GM10248 (cell line): ENCODE measurements around the gene ARHGAP45.
"Not testable (repeated sequence)": the region's sequence is repeated elsewhere in the genome, so short reads cannot be mapped to it uniquely, and the experiment has no call there.

Experiments
- CTCF ChIA-PET: fragments of 300-600 bp; sonication (Branson Sonifier 250); formaldehyde crosslinking; extraction: SDS; loops from one replicate; lab custom pipeline; 2021; ENCODE audit warnings: antibody characterized with exemption; lab: Yijun Ruan, JAX
- POLR2A ChIA-PET: fragments of 350-650 bp; sonication (Branson Sonifier 250); formaldehyde crosslinking; extraction: SDS; loops from one replicate; lab custom pipeline; 2020; ENCODE audit warnings: antibody characterized with exemption; lab: Yijun Ruan, JAX
- DNase-seq: peaks from one replicate; pipeline ENCODE4 v3.0.0; 2012; ENCODE audit errors: extremely low spot score
- CTCF ChIP-seq: IDR thresholded peaks from 2 replicates; pipeline ENCODE4 v1.5.1; 2012; ENCODE audit warnings: mild to moderate bottlenecking, low read depth; ENCODE audit errors: extremely low read depth, missing control alignments, control extremely low read depth

The ARHGAP45 gene

DNA sequence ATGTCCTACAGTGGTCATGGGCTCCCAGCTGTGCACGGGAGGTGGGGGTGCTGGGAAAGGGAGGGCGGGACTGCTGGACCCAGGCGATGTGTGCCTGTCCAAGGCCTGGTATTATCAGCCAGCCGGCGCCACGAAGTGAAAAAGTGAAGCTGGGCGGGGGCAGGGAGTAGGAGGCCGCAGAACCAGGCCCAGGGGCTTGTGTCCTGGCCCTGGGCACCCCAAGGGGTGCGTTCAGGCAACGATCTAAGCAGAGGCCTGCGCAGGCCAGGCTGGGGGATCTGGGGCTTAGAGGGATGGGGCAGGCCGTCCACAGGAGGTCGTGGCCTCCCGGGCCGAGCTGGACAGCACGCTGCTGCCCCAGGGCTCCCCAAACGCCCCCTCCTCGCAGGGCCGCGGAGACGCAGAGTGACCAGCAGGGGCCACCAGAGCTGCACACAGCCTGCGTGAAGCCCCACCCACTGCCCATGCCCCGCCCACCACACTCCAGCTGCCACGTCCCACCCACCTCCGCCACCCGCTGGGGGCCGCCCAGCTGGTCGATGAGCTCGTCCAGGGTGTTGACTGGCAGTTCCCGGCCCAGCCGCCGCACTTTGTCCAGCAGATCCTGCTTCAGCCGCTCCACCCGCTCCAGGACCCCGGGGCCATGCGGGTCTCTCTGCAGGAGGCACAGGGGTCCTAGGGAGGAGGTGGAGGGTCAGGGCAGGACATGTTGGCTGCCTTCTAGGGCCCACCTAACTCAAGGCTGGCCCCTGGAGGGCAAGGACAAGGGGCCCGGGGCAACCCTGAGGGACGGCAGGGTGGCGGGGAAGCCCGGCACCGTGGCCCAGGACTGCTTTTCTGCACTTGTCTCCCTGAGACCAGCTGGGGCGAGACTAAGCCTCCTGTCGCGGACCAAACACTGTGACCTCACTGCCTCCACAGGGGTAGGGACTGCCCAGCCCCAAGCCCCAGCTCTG is 46.3 kb downstream of the ARHGAP45 start:
- peak; percentile 97 for DNase-seq
- CTCF ChIA-PET: interaction anchor here (0.7 to 4.0 kb wide), 41 partner anchors 10 to 339 kb away, joined by 3 to 45 read pairs (median 5); partner anchors contain the start of genes ABCA7, ARHGAP45, ATP5F1D and CBARP
- POLR2A ChIA-PET: no interaction called here
- peak; percentile 85 for TF ChIP-seq CTCF

- no peak for DNase-seq
- CTCF ChIA-PET: interaction anchor here (0.7 to 4.0 kb wide), 37 partner anchors 10 to 226 kb away, joined by 3 to 45 read pairs (median 5); partner anchors contain the start of genes ABCA7, ARHGAP45, ATP5F1D and CBARP
- POLR2A ChIA-PET: interaction anchor here (1.1 kb wide), 1 partner anchor 17 kb away, joined by 3 read pairs; no protein-coding TSS in a partner anchor
- no peak for TF ChIP-seq CTCF
Measured at GRCh38 chr19:1113986-1114483, 47.1 kb downstream of the ARHGAP45 start.

DNA sequence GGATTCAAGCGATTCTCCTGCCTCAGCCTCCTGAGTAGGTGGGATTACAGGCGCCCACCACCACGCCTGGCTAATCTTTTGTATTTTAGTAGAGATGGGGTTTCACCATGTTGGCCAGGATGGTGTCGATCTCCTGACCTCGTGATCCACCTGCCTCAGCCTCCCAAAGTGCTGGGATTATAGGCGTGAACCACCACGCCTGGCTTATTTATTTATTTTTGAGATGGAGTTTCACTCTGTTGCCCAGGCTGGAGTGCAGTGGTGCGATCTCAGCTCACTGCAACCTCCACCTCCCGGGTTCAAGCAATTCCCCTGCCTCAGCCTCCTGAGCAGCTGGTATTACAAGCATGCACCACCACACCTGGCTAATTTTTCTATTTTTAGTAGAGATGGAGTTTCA is 47.8 kb downstream of the ARHGAP45 start:
- ChIA-PET POLR2A (interaction anchor here (1.1 kb wide), 1 partner anchor 16 kb away, joined by 3 read pairs; no protein-coding TSS in a partner anchor), CTCF (interaction anchor here (1.7 to 2.5 kb wide), 3 partner anchors 9 to 104 kb away, joined by 5 to 45 read pairs (median 9); no protein-coding TSS in a partner anchor)
- DNase-seq: not testable (repeated sequence)

DNA sequence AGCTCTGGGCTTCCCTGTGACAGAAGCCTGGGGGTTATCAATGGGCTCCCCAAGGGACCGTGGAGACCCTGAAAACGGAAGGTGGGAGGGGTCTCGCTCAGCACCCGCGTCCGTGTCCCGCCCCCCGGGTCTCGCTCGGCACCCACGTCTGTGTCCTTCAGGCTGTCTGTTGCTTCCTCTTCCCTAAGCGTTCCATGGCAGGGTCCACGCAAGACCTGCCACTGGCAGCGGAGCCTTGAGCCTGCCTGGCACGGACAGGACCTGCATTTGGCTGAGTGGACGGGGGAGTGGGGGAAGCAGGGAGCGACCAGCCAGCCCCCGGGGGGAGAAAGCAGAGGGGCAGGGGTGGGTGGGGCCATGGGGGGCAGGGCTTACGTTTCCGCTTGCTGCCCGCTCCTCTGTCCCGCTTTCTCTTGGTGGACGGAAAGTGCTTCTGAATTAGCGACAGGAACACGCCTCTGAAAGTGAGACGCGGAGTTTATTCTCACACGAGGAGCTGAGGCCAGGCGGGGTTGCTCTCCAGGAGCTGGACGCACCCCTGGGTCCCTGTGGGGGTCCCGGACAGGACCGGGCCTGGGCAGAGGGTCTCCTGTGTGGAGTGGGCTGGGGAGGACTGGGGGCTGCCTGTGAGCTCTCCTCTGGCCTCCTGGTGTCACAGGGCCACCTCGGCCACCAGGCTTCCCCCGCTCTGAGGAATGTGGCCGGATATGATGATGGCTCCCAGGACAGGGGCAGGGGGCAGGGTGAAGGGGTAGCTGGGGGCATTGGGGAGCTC is 48.9 kb downstream of the ARHGAP45 start:
- TF ChIP-seq CTCF: no peak
- ChIA-PET CTCF (interaction anchor here (0.6 to 1.7 kb wide), 2 partner anchors 14 to 15 kb away, joined by 3 to 9 read pairs; no protein-coding TSS in a partner anchor), POLR2A (no interaction called here)
- no peak for DNase-seq

- TF ChIP-seq CTCF: no peak
- no peak for DNase-seq
- ChIA-PET POLR2A (no interaction called here), CTCF (interaction anchor here (0.6 to 1.4 kb wide), 2 partner anchors 14 kb away, joined by 3 read pairs; no protein-coding TSS in a partner anchor)
Measured at GRCh38 chr19:1116726-1117581, 50.0 kb downstream of the ARHGAP45 start.

GRCh38 chr19:1117654-1118053 is 50.7 kb downstream of the ARHGAP45 start:
- DNase-seq: no peak
- TF ChIP-seq CTCF: no peak
- POLR2A ChIA-PET: interaction anchor here (0.7 kb wide), 1 partner anchor 28 kb away, joined by 3 read pairs; no protein-coding TSS in a partner anchor
- CTCF ChIA-PET: interaction anchor here (1.4 kb wide), 1 partner anchor 13 kb away, joined by 3 read pairs; no protein-coding TSS in a partner anchor
